SK-N-SH (cell line): ENCODE results near the gene SPATA31C1.

ENCODE experiments used
- FOXM1 ChIP-seq: IDR thresholded peaks from 2 replicates; pipeline ENCODE4 v1.4.0; 2012; ENCODE audit warnings: low read depth, mild to moderate bottlenecking
- GABPA ChIP-seq: IDR thresholded peaks from 2 replicates; pipeline ENCODE4 v1.4.0; 2012; ENCODE audit warnings: low read depth, mild to moderate bottlenecking
- MXI1 ChIP-seq: IDR thresholded peaks from 2 replicates; pipeline ENCODE4 v1.6.1; 2012; ENCODE audit warnings: mild to moderate bottlenecking, low read depth, low read length, improper control_type of control experiment
- POLR2AphosphoS5 ChIP-seq: IDR thresholded peaks from 2 replicates; pipeline ENCODE4 v1.6.1; 2012; ENCODE audit warnings: low read depth, low read length
- RCOR1 ChIP-seq: fragments of 150-350 bp; IDR thresholded peaks from 2 replicates; pipeline ENCODE4 v1.6.1; 2017; ENCODE audit warnings: antibody characterized with exemption, low read length
- RXRA ChIP-seq: IDR thresholded peaks from 2 replicates; pipeline ENCODE4 v1.4.0; 2012; ENCODE audit warnings: low read depth, mild to moderate bottlenecking, borderline replicate concordance
- SIN3A ChIP-seq: IDR thresholded peaks from 2 replicates; pipeline ENCODE4 v1.6.1; 2012; ENCODE audit warnings: low read depth, mild to moderate bottlenecking, low read length, moderate library complexity, borderline replicate concordance
- TCF12 ChIP-seq: IDR thresholded peaks from 2 replicates; pipeline ENCODE4 v1.4.0; 2012
- TF ChIP-seq, protein P1 (sequence below): fragments of 200-600 bp; sonication (generic); IDR thresholded peaks from 2 replicates; pipeline ENCODE4 v1.6.1; 2017; ENCODE audit warnings: antibody characterized with exemption, mild to moderate bottlenecking, moderate library complexity
- TF ChIP-seq, protein P2 (sequence below): IDR thresholded peaks from 2 replicates; pipeline ENCODE4 v1.4.0; 2012; ENCODE audit warnings: low read depth, borderline replicate concordance
- TF ChIP-seq, protein P3 (sequence below): IDR thresholded peaks from 2 replicates; pipeline ENCODE4 v1.4.0; 2012; ENCODE audit warnings: low read depth, borderline replicate concordance
- TF ChIP-seq, protein P4 (sequence below): fragments of 150-350 bp; IDR thresholded peaks from 2 replicates; pipeline ENCODE4 v1.6.1; 2017; ENCODE audit warnings: antibody characterized with exemption, low read length, low read depth, borderline replicate concordance
- TF ChIP-seq, protein P5 (sequence below): IDR thresholded peaks from 2 replicates; pipeline ENCODE4 v1.4.0; 2012; ENCODE audit warnings: low read depth

DNA sequence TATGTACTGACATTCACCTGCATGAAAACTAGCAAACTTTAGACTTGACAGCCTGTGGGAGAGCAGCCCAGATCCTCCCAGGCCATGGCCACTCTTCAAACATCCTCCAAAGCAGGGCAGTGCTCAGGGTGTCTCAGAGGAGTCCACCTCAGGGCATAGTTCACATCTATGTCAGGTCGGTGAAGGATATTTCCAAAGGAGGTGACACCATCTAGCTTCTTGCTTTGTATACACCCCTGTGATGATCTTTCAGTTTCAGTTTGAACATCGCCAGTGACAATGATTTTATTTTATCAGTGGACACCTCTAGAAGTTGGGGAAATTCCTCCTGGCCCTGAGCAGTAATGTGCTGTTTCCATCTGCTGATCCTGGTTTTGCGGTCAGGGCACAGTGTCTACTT is 36.5 kb downstream of the SPATA31C1 start:
- TF ChIP-seq FOXM1 (no peak), MXI1 (no peak), RXRA (no peak), POLR2AphosphoS5 (no peak), RCOR1 (no peak), TCF12 (no peak), GABPA (no peak), SIN3A (no peak)
- TF ChIP-seq, protein P1, sequence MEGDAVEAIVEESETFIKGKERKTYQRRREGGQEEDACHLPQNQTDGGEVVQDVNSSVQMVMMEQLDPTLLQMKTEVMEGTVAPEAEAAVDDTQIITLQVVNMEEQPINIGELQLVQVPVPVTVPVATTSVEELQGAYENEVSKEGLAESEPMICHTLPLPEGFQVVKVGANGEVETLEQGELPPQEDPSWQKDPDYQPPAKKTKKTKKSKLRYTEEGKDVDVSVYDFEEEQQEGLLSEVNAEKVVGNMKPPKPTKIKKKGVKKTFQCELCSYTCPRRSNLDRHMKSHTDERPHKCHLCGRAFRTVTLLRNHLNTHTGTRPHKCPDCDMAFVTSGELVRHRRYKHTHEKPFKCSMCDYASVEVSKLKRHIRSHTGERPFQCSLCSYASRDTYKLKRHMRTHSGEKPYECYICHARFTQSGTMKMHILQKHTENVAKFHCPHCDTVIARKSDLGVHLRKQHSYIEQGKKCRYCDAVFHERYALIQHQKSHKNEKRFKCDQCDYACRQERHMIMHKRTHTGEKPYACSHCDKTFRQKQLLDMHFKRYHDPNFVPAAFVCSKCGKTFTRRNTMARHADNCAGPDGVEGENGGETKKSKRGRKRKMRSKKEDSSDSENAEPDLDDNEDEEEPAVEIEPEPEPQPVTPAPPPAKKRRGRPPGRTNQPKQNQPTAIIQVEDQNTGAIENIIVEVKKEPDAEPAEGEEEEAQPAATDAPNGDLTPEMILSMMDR: no peak
- TF ChIP-seq, protein P2, sequence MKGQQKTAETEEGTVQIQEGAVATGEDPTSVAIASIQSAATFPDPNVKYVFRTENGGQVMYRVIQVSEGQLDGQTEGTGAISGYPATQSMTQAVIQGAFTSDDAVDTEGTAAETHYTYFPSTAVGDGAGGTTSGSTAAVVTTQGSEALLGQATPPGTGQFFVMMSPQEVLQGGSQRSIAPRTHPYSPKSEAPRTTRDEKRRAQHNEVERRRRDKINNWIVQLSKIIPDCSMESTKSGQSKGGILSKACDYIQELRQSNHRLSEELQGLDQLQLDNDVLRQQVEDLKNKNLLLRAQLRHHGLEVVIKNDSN: no peak
- TF ChIP-seq, protein P3, sequence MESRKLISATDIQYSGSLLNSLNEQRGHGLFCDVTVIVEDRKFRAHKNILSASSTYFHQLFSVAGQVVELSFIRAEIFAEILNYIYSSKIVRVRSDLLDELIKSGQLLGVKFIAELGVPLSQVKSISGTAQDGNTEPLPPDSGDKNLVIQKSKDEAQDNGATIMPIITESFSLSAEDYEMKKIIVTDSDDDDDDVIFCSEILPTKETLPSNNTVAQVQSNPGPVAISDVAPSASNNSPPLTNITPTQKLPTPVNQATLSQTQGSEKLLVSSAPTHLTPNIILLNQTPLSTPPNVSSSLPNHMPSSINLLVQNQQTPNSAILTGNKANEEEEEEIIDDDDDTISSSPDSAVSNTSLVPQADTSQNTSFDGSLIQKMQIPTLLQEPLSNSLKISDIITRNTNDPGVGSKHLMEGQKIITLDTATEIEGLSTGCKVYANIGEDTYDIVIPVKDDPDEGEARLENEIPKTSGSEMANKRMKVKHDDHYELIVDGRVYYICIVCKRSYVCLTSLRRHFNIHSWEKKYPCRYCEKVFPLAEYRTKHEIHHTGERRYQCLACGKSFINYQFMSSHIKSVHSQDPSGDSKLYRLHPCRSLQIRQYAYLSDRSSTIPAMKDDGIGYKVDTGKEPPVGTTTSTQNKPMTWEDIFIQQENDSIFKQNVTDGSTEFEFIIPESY: no peak
- TF ChIP-seq, protein P4, sequence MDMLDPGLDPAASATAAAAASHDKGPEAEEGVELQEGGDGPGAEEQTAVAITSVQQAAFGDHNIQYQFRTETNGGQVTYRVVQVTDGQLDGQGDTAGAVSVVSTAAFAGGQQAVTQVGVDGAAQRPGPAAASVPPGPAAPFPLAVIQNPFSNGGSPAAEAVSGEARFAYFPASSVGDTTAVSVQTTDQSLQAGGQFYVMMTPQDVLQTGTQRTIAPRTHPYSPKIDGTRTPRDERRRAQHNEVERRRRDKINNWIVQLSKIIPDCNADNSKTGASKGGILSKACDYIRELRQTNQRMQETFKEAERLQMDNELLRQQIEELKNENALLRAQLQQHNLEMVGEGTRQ: no peak
- TF ChIP-seq, protein P5, sequence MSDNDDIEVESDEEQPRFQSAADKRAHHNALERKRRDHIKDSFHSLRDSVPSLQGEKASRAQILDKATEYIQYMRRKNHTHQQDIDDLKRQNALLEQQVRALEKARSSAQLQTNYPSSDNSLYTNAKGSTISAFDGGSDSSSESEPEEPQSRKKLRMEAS: no peak
